ENCODE results near the gene DPH5. TPM values are rescaled to one million over a fixed set of nuclear protein-coding genes. Genes with fewer than 3 reads are reported as not detected.

The DPH5 gene
- total RNA-seq, 2 donors from 2014 or later, result 23.2 to 44.0 TPM

GRCh38 chr1:100942304-100943046 lies 83.1 kb downstream of the DPH5 start:
- H3K9me3 Mint-ChIP-seq, result peaks cover 13 to 24% of the 10 kb centered on the region in 2 donors
- ATAC-seq (no peak), DNase-seq (ENCODE audit: low spot score in 2 of 2) (no peak)
- H3K36me3 Mint-ChIP-seq, result peaks cover 68 to 78% of the 10 kb centered on the region in 2 donors
- H3K27ac Mint-ChIP-seq, result peak overlapping the region; percentile 83 to 90

- Mint-ChIP-seq H3K36me3 (peaks cover 62 to 78% of the 10 kb centered on the region in 2 donors), H3K9me3 (peaks cover 6 to 18% of the 10 kb centered on the region in 2 donors), H3K27ac (peak overlapping the region; percentile 90 to 100)
- no peak for DNase-seq (ENCODE audit: low spot score in 2 of 2)
- peak in 1 of 2 donors; percentile 60 for ATAC-seq
Observed at GRCh38 chr1:100941580-100942216, 83.9 kb downstream of the DPH5 start.

- peak overlapping the region; percentile 90 to 100 for H3K27ac Mint-ChIP-seq
- DNase-seq (ENCODE audit: low spot score in 2 of 2) (peak; percentile 57 to 76), ATAC-seq (peak; percentile 92 to 94)
- peaks cover 4 to 15% of the 10 kb centered on the region in 2 donors for H3K9me3 Mint-ChIP-seq
- H3K36me3 Mint-ChIP-seq, result peaks cover 60 to 78% of the 10 kb centered on the region in 2 donors
Observed at GRCh38 chr1:100941098-100941527, 84.5 kb downstream of the DPH5 start.

Other genes starting within 250 kb of the DPH5 start
- gene EXTL2, start 130.9 kb downstream of the DPH5 start, total RNA-seq, result 1 to 10 TPM; 5.3 to 9.0 TPM
- 10 to 100 TPM; 39.0 to 42.2 TPM for gene SLC30A7, start 129.7 kb downstream of the DPH5 start, total RNA-seq
- 100 to 1,000 TPM; 125 to 221 TPM for gene S1PR1, start 211.2 kb upstream of the DPH5 start, total RNA-seq